Caco-2 (cell line): Measurements from ENCODE around the gene TMEM233. TPM values are rescaled to one million over a fixed set of nuclear protein-coding genes. Genes with fewer than 3 reads are reported as not detected.
A peak's percentile ranks its signal among the peaks of the same experiment; 100 is the strongest.

Experiments used
- BruUV-seq: library from RNA; stranded (reverse); fragments of 400-500 nt; replicated peaks from 2 replicates; lab custom pipeline; 2021; lab: Mats Ljungman, UMichigan
- CTCF ChIA-PET: fragments of 300-600 bp; sonication (Branson Sonifier 250); formaldehyde crosslinking; loops from one replicate; lab custom pipeline; 2022; ENCODE audit warnings: antibody characterized with exemption; lab: Charles Lee
- POLR2A ChIA-PET: fragments of 300-600 bp; sonication (Branson Sonifier 250); formaldehyde crosslinking; loops from one replicate; lab custom pipeline; 2022; ENCODE audit warnings: antibody characterized with exemption; lab: Charles Lee
- DNase-seq, 2 experiments: peaks; one replicate each; pipeline versions ENCODE4 v3.0.0 to v3.0.0-alpha.2; 2020 to 2022
- H3K27me3 ChIP-seq: replicated peaks from 2 replicates; pipeline ENCODE4 v1.6.0; 2011; ENCODE audit warnings: low read length; ENCODE audit not compliant: control insufficient read depth, insufficient read depth
- H3K36me3 ChIP-seq: 2 replicates; pipeline ENCODE4 v1.5.1; 2011; ENCODE audit warnings: low read length; ENCODE audit not compliant: control insufficient read depth, insufficient read depth
- H3K4me1 ChIP-seq: fragments of 250-450 bp; sonication (Bioruptor Pico); 2 replicates; pipeline ENCODE4 v1.5.1; 2020; ENCODE audit warnings: mild to moderate bottlenecking
- H3K4me3 ChIP-seq: 2 replicates; pipeline ENCODE4 v1.5.1; 2011; ENCODE audit warnings: low read depth, mild to moderate bottlenecking, control low read depth, low read length
- H3K9me3 ChIP-seq: fragments of 250-450 bp; sonication (Bioruptor Pico); 2 replicates; pipeline ENCODE4 v1.5.1; 2020; ENCODE audit warnings: mild to moderate bottlenecking, moderate library complexity
- H3K27ac Mint-ChIP-seq: one replicate; pipeline ENCODE4 v1.8.0; 2022; ENCODE audit warnings: mixed read lengths; ENCODE audit not compliant: unreplicated experiment
- H3K27me3 Mint-ChIP-seq: one replicate; pipeline ENCODE4 v1.8.0; 2022; ENCODE audit warnings: mixed read lengths; ENCODE audit not compliant: insufficient read depth, unreplicated experiment
- H3K36me3 Mint-ChIP-seq: one replicate; pipeline ENCODE4 v1.8.0; 2022; ENCODE audit warnings: mild to moderate bottlenecking, mixed read lengths; ENCODE audit not compliant: insufficient read depth, unreplicated experiment
- H3K4me1 Mint-ChIP-seq: one replicate; pipeline ENCODE4 v1.8.0; 2022; ENCODE audit warnings: low read depth, mixed read lengths; ENCODE audit not compliant: unreplicated experiment
- H3K4me3 Mint-ChIP-seq: one replicate; pipeline ENCODE4 v1.8.0; 2022; ENCODE audit warnings: mild to moderate bottlenecking, moderate library complexity, mixed read lengths; ENCODE audit not compliant: unreplicated experiment
- H3K9me3 Mint-ChIP-seq: one replicate; pipeline ENCODE4 v1.8.0; 2022; ENCODE audit warnings: mixed read lengths; ENCODE audit not compliant: unreplicated experiment
- CTCF ChIP-seq, 2 experiments: fragments of 200-600 bp in 1 of 2; IDR thresholded peaks; 1 replicate in 1 of 2; 2 replicates in 1 of 2; pipeline versions ENCODE4 v1.5.1 to v1.8.0; 2011 to 2022; ENCODE audit warnings: antibody characterized with exemption in 1 of 2, control low read depth in 1 of 2, inconsistent platforms in 1 of 2, low read depth in 1 of 2, low read length in 1 of 2, mild to moderate bottlenecking in 1 of 2, moderate library complexity in 1 of 2; ENCODE audit not compliant: insufficient read depth in 1 of 2, severe bottlenecking in 1 of 2, unreplicated experiment in 1 of 2
- intact Hi-C: fragments of 100-400 bp; cut with micrococcal nuclease; formaldehyde crosslinking; loops from one replicate; pipeline ENCODE4 v1.10.0; 2022; ENCODE audit not compliant: unreplicated experiment
- total RNA-seq: library from RNA; stranded (reverse); gene quantifications from 2 replicates; pipeline ENCODE4 v1.2.3, GENCODE V29; 2022

The TMEM233 gene
- total RNA-seq, 1 experiment from 2014 or later: not detected

GRCh38 chr12:119666900-119667576, 73.5 kb downstream of the TMEM233 start:
- peak overlapping the region; percentile 39 for H3K4me3 ChIP-seq
- peak overlapping the region; percentile 86 for H3K4me3 Mint-ChIP-seq
- no peaks in the 10 kb centered on the region for H3K27me3 Mint-ChIP-seq
- no peak for DNase-seq
- no peak for TF ChIP-seq CTCF (IDR thresholded peaks at IDR 0.05; ENCODE audit: insufficient read depth in 1 of 2, low read depth in 1 of 2, low read length in 1 of 2, severe bottlenecking in 1 of 2, unreplicated experiment in 1 of 2)
- CTCF ChIA-PET: interaction anchor here (0.6 to 1.0 kb wide), 6 partner anchors 9 to 1483 kb away, joined by 3 to 11 read pairs (median 4); partner anchors contain the start of gene BICDL1
- peaks cover 7% of the 10 kb centered on the region for H3K36me3 Mint-ChIP-seq
- H3K9me3 Mint-ChIP-seq: no peaks in the 10 kb centered on the region
- no peaks in the 10 kb centered on the region for H3K9me3 ChIP-seq
- BruUV-seq: no TSS peak
- H3K27me3 ChIP-seq: no peaks in the 10 kb centered on the region
- H3K4me1 Mint-ChIP-seq: peaks cover 12% of the 10 kb centered on the region
- intact Hi-C loops: loop anchor here (1.0 kb wide), 1 partner anchor 8 kb away; no protein-coding TSS in a partner anchor
- POLR2A ChIA-PET: no interaction called here
- no peak overlapping the region for H3K27ac Mint-ChIP-seq
- H3K4me1 ChIP-seq: peaks cover 33% of the 10 kb centered on the region
- H3K36me3 ChIP-seq: no peaks in the 10 kb centered on the region

- ChIA-PET CTCF (interaction anchor here (0.6 to 1.0 kb wide), 7 partner anchors 9 to 1483 kb away, joined by 3 to 11 read pairs (median 4); partner anchors contain the start of gene BICDL1), POLR2A (interaction anchor here (1.0 kb wide), 1 partner anchor 9 kb away, joined by 3 read pairs; no protein-coding TSS in a partner anchor)
- H3K9me3 Mint-ChIP-seq: no peaks in the 10 kb centered on the region
- H3K27ac Mint-ChIP-seq: peak within 1 kb of the TSS; percentile 89
- peak within 1 kb of the TSS; percentile 95 for H3K4me3 ChIP-seq
- peak within 1 kb of the TSS; percentile 86 for H3K4me3 Mint-ChIP-seq
- no peaks in the 10 kb centered on the region for H3K27me3 ChIP-seq
- H3K36me3 Mint-ChIP-seq: peaks cover 15% of the 10 kb centered on the region
- TF ChIP-seq CTCF (IDR thresholded peaks at IDR 0.05; ENCODE audit: insufficient read depth in 1 of 2, low read depth in 1 of 2, low read length in 1 of 2, severe bottlenecking in 1 of 2, unreplicated experiment in 1 of 2): peak; percentile 71 to 80
- H3K4me1 Mint-ChIP-seq: peaks cover 12% of the 10 kb centered on the region
- no peaks in the 10 kb centered on the region for H3K36me3 ChIP-seq
- peaks cover 33% of the 10 kb centered on the region for H3K4me1 ChIP-seq
- no peaks in the 10 kb centered on the region for H3K9me3 ChIP-seq
- intact Hi-C loops: loop anchor here (1.0 kb wide), 1 partner anchor 8 kb away; no protein-coding TSS in a partner anchor
- H3K27me3 Mint-ChIP-seq: no peaks in the 10 kb centered on the region
- BruUV-seq: no TSS peak
- DNase-seq: peak; percentile 97
Observed at GRCh38 chr12:119667577-119668323, 74.2 kb downstream of the TMEM233 start, which contains the start of gene PRKAB1. PRKAB1 (plus strand) TSS chr12:119668133; CDS start chr12:119668245, 112 bp downstream.

GRCh38 chr12:119668324-119668841, 74.8 kb downstream of the TMEM233 start:
- Histone ChIP-seq H3K4me3 (peak overlapping the region; percentile 95), H3K4me1 (peaks cover 33% of the 10 kb centered on the region), H3K9me3 (no peaks in the 10 kb centered on the region), H3K27me3 (no peaks in the 10 kb centered on the region), H3K36me3 (peaks cover under 1% of the 10 kb centered on the region; the same call in 1 of the 2 replicates)
- Mint-ChIP-seq H3K9me3 (no peaks in the 10 kb centered on the region), H3K27me3 (no peaks in the 10 kb centered on the region), H3K4me3 (peak overlapping the region; percentile 86), H3K4me1 (peaks cover 12% of the 10 kb centered on the region), H3K36me3 (peaks cover 18% of the 10 kb centered on the region), H3K27ac (peak overlapping the region; percentile 89)
- POLR2A ChIA-PET: interaction anchor here (1.0 kb wide), 1 partner anchor 9 kb away, joined by 3 read pairs; no protein-coding TSS in a partner anchor
- TSS peak; percentile 60 for BruUV-seq
- TF ChIP-seq CTCF (IDR thresholded peaks at IDR 0.05; ENCODE audit: insufficient read depth in 1 of 2, low read depth in 1 of 2, low read length in 1 of 2, severe bottlenecking in 1 of 2, unreplicated experiment in 1 of 2): no peak
- intact Hi-C loops: no loop called here
- DNase-seq: no peak
- CTCF ChIA-PET: interaction anchor here (0.9 kb wide), 1 partner anchor 10 kb away, joined by 4 read pairs; no protein-coding TSS in a partner anchor
